NCI-H2029 (cell line): ENCODE results near the gene IMPA2.
"Not testable (repeated sequence)": the region's sequence is repeated elsewhere in the genome, so short reads cannot be mapped to it uniquely, and the experiment has no call there.

Source experiments
- DNase-seq: peaks from one replicate; lab custom pipeline; 2025; lab: John Stamatoyannopoulos, UW

Gene IMPA2

DNA sequence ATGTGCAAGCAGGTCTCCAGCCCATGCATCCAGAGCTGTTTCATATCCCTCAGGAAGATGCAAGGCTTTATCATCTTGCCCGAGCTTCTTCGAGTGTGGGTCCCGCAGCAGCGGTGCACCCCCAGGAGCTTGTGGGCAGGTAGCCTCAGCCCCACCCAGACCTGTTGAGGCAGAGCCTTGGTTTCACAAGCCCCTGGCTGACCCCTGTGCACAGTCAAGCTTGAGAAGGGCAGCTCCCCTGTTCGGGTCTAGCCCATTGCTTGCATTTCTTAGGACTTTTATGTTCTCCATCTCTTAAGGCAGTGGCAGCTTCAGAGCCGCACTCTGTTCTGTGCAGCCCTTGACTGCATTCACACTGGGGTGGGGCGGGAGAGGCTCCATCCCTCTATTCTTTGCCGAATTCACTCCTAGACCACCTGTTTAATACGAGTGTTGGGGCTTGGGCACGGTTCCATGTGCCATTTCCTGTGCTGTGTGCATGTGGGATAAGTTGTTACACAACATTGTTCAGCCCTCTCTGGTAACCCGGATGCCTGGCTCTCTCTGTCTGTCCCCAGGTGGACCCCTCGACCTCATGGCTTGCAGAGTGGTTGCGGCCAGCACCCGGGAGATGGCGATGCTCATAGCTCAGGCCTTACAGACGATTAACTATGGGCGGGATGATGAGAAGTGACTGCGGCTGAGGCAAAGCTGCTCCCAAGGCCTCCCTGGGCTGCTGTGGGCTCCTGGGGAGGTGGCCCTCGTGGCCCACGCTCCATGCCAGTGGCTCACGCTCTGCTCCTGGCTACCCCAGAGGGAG, 48.7 kb downstream of the IMPA2 start:
- no peak for DNase-seq

DNA sequence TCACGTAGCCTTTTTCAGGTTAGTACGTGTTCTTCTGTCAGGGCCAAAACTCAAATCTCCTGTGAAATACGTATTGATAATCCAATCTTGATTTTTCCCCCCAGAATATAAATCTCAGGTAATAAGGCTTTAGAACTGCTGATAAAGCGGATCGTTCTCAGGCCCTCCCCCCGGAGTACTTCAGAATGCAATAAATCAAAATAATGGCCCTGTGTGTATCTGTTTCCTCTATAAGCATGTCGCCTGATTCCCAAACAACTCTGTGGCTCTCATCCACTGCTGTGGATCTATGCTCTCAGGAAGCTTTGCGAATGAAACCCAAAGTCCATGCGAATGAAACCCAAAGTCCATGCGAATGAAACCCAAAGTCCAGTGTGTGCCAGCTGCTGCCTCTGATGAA, 49.4 kb downstream of the IMPA2 start:
- no peak for DNase-seq

GRCh38 chr18:12031181-12031580, 49.9 kb downstream of the IMPA2 start:
- no peak for DNase-seq

DNA sequence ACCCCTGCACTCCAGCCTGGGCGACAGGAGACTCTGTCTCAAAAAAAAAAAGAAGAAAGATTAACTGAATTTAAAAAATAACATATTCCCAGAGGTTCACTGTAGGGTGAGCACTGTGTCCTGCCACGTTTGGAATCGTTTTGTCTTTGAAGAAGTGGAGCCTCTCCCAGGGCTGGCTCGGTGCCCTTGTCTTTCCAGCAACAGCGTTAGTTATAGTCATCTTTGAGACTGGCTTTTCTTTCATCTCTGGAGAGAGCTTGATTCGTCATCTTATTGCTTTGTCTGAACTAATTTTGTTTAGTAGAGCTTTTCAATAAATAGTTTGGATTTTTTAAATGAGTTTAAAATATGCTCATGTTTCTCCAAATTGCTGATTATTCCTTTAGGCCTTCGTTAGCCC, 50.5 kb downstream of the IMPA2 start:
- no peak for DNase-seq

DNA sequence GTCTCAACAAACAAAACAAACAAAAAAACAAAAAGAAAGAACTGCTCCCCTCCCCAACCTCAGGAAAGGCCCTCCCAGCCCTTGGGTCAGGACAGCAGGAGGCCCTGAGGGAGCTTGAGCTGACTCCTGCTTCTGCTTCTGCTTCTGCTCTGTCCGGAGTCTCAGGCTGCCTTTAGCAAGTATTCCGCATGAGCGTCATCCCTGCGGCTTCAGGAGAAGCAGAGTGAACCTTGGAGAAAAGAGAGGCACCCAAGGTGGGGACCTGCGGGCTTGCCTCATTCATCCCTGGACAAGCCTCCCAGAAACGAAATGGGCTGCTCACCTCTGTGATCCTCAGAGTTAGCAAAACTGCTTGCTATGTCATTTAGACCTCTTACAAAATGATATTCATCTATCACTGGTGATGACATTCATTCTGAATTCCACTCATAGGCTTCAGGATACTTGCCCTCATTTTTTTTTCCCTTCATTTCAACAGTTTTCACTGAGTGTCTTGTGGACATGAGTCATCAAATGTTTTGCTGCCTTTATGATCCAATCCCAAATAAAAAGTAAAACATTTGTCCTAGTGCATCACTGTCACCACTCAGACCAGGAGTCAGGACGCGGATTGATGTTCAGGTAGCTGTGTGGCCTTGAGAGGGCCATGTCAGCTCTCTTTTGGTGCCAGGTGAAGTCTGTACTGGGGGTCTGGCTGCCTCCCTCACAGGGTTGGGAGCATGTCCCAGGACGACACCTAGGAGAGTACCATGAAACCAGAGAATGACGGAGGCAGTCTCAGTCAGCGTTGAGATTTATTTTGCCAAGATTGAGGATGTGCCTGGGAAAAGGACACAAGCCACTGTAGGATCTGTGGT, 51.7 kb downstream of the IMPA2 start:
- no peak for DNase-seq

GRCh38 chr18:12033643-12034025, 52.3 kb downstream of the IMPA2 start:
- DNase-seq = no peak

- DNase-seq = no peak
Observed at GRCh38 chr18:12034241-12035100, 53.2 kb downstream of the IMPA2 start.

GRCh38 chr18:12035481-12035880, 54.2 kb downstream of the IMPA2 start:
- DNase-seq = no peak

GRCh38 chr18:12036201-12036751, 55.0 kb downstream of the IMPA2 start:
- DNase-seq = no peak

GRCh38 chr18:12038082-12038638, 56.9 kb downstream of the IMPA2 start:
- DNase-seq = no peak

DNA sequence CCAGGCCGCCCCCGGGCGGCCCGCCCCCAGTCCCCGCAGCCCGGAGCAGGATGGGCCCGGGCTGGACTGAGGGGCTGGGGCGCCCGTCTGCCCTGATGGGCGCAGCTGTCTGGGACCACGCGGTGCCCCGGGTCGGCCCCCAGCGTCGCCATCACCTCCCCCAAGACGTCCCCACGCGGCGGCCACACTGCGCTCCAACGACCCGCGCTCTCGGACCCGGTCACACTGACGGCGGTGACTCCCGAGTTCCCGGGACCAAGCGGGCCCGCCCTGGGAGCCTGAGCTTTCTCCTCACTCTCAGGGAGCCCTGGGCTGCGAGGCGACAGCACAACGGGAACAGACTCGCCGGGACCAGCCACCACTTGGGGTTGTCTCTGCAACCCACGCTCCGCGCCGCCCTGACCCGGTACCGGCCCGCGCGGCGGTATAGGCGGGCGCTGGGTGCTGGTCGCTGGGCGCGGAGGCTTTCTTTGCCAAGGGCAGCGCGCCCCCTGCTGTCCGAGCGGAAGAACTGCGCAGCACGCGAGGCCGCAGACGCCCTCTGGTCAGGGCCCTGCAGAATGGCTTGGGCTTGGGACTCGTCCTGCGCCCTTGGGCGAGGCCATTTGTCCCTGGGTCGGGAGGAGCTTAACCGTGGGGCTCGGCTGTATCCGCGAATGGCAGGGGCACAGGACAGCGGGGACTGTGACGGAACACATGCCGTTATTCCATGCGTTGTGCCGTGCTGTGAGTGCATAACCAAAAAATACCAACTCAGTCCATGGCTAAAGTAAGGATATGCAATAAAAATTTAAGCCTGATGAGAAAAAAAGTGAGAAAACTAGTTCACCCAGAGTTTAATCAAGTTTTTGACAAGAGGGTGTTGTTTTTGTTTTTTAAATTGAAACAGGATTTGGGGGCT, 57.6 kb downstream of the IMPA2 start:
- DNase-seq = peak; percentile 37

- not testable (repeated sequence) for DNase-seq
Observed at GRCh38 chr18:12039540-12039930, 58.2 kb downstream of the IMPA2 start.

DNA sequence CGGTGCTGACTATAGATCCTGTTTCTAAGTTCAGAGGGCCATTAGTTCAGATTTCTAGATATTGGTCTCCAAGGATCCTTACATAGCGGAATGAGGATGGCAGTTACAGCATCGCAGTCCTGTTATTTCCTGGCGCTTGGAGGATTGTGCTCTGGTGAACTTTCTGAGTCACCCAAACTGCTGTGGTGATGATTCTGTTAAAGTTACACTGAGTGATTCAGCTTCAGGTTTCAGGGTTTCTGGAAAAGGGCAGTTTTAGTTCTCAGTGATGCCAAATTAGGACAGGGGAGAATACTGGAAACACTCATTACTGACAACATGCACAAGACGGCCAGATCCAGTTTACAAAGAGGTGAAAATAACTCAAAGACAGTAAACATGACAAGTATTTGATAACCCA, 60.3 kb downstream of the IMPA2 start:
- DNase-seq = no peak

DNA sequence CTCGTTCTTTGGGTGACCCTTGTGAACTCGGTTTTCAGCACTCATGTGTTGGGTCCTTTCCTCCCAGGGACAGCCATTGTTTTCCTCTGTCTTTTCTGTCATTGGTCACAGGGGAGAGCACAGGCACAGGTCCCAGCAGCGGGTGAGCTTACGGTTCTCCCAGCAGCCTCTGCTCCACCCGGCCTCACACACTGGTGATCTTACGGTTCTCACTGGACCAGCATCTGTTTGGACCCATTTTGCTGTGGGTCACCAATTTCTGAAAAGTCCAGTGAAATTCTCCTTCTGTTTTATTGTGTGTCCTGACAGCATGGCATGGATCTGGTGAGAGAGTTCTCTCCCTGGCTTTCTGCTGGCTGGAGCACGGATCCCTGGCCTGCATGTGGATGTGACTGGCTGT, 62.5 kb downstream of the IMPA2 start:
- no peak for DNase-seq

DNA sequence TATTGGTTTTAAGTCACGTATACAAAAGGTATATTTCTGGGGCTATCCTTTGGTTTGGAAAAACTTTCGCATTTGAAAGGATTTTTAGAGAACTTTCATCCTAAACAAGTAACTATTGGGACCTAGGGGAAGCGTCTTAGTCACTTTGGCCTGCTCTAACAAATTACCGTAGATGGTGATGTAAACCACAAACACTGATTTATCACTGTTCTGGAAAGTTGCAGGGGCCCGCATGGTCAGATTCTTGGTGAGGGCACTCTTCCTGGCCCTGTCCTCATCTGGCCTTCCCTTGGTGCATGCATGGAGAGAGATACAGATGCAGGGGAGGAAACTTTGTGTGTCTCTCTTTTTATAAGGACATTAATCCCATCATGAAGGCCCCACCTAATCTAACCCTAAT, 63.3 kb downstream of the IMPA2 start:
- no peak for DNase-seq

GRCh38 chr18:12046046-12046750, 64.9 kb downstream of the IMPA2 start:
- DNase-seq = no peak

GRCh38 chr18:12046751-12047335, 65.5 kb downstream of the IMPA2 start:
- DNase-seq = no peak

- no peak for DNase-seq
Observed at GRCh38 chr18:12048010-12048826, 66.9 kb downstream of the IMPA2 start.

DNA sequence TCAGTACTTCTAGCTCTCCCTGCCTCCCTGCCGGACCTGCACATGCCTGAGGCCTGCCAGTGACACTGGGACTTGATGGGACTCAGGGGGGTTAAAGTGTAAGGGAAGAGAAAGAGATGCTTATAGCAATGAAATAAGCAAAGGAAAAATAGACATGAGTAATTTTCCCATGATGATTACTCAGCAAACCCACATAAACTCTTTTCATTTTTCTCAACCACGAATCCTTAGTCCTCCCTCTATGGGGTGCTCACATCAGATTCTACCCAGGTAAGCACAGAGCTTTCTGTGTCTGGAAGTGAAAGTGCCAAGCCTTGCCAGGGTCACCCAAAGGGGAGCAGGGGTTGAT, 67.5 kb downstream of the IMPA2 start:
- DNase-seq = no peak
